ENCODE data around the gene LGALS3BP.

The LGALS3BP gene

GRCh38 chr17:78937561-78937960 lies 42.2 kb downstream of the LGALS3BP start:
- no peak for DNase-seq (ENCODE audit: low read depth in 2 of 2)

- DNase-seq (ENCODE audit: low read depth in 2 of 2), result no peak
These were observed 44.1 kb downstream of the LGALS3BP start for GRCh38 chr17:78935419-78936323.

- no peak for DNase-seq (ENCODE audit: low read depth in 2 of 2)
These were observed 44.9 kb downstream of the LGALS3BP start for GRCh38 chr17:78934681-78935418.

GRCh38 chr17:78933959-78934568 lies 45.7 kb downstream of the LGALS3BP start:
- DNase-seq (ENCODE audit: low read depth in 2 of 2), result no peak

- peak; percentile 20 to 22 for DNase-seq (ENCODE audit: low read depth in 2 of 2)
These were observed 46.4 kb downstream of the LGALS3BP start for GRCh38 chr17:78933025-78933958.

- no peak for DNase-seq (ENCODE audit: low read depth in 2 of 2)
These were observed 49.6 kb downstream of the LGALS3BP start for GRCh38 chr17:78929908-78930775.

GRCh38 chr17:78925662-78926555 lies 53.8 kb downstream of the LGALS3BP start:
- DNase-seq (ENCODE audit: low read depth in 2 of 2), result no peak

GRCh38 chr17:78925234-78925633 lies 54.5 kb downstream of the LGALS3BP start, which contains the start of gene TIMP2:
Gene TIMP2 (minus strand): TSS chr17:78925387. CDS start chr17:78925088, 299 bp downstream.
- peak; percentile 32 to 43 for DNase-seq (ENCODE audit: low read depth in 2 of 2)

GRCh38 chr17:78924481-78925151 lies 55.1 kb downstream of the LGALS3BP start:
- DNase-seq (ENCODE audit: low read depth in 2 of 2), result no peak

- DNase-seq (ENCODE audit: low read depth in 2 of 2), result peak; percentile 36 to 45
These were observed 55.9 kb downstream of the LGALS3BP start for GRCh38 chr17:78923660-78924453.

- no peak for DNase-seq (ENCODE audit: low read depth in 2 of 2)
These were observed 56.8 kb downstream of the LGALS3BP start for GRCh38 chr17:78922816-78923498.

- DNase-seq (ENCODE audit: low read depth in 2 of 2), result no peak
These were observed 58.2 kb downstream of the LGALS3BP start for GRCh38 chr17:78921437-78921971.

Data from stimulated activated CD8-positive, alpha-beta memory T cell treated with anti-CD3 and anti-CD28 coated beads, Interleukin-2, amount 100 ng/mL, for 48 hours (primary cell).